Hematopoietic multipotent progenitor cell treated with erythropoietin and hydrocortisone succinate and interleukin-3 and kit ligand, for 17 days (in vitro differentiated cells): ENCODE results near the gene LOXL1.
A peak's percentile ranks its signal among the peaks of the same experiment; 100 is the strongest.
"Not testable (repeated sequence)": the region's sequence is repeated elsewhere in the genome, so short reads cannot be mapped to it uniquely, and the experiment has no call there.

ENCODE experiments used
- DNase-seq: peaks from one replicate; pipeline ENCODE4 v3.0.0-alpha.2; 2015; ENCODE audit warnings: low spot score

Gene LOXL1

DNA sequence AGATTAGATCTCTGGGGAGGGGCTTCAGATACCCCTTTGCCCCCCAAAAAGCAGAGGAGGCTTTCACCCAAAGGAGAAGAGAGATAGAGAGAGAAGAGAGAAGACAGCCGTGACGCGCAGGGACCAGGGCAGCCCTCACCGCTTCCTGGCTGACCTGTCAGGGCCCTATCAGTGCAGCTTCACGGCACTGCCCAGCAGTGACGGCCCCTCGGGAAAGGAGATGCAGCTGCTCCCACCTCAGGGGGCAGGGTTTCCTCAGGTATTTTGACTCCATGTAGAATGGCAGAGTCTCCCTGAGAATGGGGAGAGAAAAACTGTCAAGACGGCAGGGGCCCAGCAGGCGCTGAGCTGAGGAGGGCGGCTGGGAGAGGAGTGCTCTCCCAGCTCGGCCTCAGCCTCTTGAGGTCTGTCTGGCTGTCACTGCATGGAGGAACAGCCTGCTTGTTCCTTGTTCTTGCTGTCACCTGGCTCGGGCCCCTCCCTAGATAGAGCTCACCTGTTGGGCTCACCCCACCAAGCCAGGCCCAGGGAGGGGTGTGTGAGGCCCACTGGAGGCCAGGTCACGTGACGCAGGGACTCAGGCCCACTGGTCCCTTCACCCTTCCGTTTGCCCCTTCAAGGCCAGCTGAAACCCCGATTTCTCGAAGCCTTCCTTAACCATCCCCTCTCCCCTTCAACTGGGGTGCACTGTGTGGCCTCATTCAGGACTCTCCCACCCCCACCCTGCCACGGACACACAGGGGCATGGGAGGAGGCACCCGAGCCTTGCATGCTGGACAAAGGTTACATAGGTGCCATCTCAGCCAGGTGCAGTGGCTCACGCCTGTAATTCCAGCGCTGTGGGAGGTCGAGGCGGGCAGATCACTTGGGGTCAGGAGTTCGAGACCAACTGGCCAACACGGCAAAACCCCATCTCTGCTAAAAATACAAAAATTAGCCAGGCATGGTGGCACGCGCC, 28.2 kb downstream of the LOXL1 start:
- DNase-seq: no peak

DNA sequence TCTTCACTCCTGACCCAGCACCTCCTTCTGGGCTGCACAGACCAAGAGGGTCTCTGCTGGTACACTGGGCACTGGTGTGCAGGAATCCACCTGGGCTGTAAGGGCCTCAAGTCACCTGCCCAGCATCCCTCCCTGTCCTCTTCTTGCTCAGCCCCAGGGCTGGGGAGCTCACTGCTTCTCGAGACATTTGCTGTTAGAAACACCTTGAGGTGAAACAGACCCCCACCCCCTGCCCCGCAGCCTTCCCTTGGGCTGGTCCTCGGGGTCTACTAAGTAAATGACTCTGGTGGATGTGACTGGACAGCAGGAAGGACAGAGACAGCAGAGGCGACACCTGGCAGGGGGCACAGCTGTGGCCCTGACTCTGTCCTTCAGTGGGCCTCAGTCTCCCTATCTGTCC, 29.1 kb downstream of the LOXL1 start:
- no peak for DNase-seq

DNA sequence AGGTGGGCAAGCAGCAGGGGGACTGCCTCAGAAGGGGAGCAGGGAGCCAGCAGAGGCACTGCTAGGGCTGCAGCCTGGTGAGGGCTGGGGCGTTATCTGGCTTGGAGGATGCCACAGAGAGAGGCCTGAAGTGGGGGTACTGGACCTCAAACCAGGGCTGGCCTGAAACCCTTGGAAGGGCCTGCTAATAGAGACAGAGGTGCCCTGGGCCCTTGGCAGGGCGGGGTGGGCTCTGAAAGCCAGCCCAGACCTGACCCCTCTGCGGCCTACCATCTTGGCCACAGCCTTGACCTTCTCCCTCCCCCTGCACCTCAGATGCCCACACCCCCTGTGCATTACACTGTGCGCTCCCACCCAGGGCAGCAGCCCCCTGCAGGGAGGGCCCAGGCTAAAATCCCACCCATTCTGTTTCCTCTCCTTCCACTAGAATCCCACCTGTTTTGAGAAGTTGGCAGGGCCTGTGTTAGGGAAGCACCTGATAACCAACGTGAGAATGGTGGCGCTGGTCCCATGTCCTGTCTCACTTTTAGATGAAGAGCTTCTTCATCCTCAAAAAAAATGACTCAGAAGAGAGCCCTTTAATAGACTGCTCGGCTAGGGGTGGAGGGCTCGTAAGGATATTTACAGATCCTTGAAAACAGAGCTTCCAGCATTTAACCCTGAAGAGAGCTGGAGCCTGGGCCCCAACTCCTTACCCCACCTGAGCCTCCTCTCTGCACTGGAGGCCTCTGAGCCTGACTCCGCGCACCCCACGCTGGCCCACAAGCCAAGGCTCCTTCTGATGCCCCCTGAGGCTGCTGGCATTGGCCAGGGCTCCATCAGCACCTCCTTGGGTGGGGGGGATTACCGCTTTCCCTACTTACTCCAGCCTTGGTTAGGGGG, 29.8 kb downstream of the LOXL1 start:
- DNase-seq: no peak

DNA sequence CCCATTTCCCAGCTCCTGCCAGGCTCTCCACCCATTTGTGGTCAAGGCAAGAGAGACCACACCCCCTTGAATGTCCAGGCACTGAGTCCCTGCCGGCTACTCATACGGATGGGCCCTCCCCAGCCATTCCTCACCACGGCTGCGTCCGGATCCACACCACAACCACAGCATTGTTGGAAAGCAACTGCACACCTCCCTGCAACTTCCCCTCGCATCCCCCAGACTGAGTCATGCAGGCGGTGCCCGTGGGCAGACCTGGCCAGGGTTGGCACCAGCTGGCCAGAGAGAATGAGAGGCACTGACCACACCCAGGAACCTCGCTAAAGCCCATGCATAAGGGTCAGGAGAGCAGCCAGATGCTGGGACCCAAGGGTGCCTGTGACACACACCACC, 30.5 kb downstream of the LOXL1 start:
- DNase-seq: no peak

DNA sequence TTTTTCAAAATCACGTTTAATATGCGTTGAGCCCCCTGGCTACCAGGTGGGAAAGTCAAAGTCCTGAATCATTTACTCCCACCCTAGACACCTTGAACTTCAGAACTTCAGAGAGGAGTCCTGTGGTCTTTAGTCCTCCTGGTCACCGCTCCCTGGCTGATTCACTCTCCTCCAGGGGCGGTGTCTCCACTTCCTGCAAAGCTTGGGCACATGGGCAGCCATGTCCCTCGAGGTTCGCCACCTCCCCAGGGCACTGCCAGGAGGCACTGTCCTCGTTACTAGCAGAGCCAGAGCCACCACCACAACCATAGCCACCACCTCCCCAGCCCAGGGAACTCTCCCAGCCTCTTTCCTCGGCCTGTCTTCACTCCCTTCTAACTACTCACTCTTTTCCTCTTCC, 31.0 kb downstream of the LOXL1 start:
- DNase-seq: no peak

DNA sequence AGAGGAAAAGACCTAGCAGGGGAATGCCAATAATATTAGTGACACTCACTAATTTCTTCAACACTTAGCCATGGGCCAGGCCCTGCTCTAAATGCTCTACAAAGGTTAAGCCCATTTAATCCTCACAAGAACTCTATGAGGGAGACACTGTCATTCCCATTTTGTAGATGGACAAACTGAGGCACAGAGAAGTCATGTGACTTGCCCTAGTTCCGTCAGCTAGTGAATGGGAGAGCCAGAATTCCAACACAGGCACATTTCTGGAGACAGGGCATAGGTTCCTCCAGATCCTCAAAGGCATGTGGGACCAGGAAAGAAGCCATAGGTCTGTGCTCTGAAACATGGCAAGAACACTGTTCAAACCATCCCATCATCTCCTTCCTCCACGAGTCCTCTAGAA, 31.5 kb downstream of the LOXL1 start:
- no peak for DNase-seq

DNA sequence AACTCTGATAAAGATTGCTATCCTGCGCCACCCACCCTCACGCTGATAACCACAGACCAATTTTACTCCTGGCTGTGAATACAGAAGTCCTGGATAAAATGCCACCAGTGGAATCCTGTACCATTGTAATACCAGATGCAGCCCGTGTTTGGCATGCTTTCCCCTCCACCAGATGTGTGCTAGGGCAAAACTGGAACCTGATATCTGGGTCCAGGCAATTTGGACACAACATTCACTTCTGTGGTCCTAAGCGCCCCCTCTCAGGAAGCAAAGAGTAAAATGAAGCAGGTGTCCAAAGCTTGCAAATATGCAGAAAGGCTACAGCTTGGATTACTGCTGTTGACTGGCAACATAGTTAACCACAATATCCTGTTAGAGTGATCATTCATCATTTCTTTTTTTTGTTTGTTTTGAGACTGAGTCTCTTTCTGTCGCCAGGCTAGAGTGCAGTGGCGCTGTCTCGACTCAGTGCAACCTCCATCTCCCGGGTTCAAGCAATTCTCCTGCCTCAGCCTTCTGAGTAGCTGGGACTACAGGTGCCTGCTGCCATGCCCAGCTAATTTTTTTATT, 32.8 kb downstream of the LOXL1 start:
- no peak for DNase-seq

DNA sequence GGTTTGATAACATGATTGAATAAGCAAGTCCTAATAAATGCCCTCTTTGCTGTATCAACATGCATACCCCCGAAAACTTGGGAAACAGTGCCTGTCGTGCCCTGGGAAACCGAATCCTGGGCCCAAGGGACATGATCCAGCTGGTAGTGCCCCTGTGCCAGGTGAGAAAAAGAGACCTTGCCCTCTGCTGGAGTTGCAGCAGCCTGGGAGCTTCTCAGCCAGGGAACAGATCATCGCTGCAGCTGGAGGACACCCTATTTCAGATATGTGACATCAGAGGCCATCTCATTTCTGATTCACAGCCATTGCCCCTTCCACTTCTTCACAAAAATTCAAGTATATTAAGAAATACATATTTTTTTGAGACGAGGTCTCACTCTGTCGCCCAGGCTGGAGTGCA, 33.5 kb downstream of the LOXL1 start:
- DNase-seq: no peak

DNA sequence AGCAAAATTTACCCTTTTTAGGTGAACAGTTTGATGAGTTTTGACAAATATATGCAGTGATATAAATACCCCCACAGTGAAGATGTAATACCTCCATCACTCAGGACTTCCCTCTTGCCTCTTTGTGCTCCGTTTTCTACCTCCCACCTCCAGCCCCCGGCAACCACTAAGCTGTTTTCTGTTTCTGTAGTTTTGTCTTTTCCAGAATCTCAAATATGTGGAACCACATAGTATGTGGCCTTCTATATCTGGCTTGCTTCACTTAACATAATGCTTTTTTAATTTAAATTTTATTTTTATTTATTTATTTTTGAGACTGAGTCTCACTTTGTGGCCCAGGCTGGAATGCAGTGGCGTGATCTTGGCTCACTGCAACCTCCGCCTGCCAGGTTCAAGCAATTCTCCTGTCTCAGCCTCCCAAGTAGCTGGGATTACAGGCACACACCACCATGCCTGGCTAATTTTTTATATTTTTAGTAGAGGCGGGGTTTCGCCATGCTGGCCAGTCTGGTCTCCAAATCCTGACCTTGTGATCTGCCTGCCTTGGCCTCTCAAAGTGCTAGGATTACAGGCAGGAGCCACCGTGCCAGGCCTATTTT, 34.3 kb downstream of the LOXL1 start:
- not testable (repeated sequence) for DNase-seq

DNA sequence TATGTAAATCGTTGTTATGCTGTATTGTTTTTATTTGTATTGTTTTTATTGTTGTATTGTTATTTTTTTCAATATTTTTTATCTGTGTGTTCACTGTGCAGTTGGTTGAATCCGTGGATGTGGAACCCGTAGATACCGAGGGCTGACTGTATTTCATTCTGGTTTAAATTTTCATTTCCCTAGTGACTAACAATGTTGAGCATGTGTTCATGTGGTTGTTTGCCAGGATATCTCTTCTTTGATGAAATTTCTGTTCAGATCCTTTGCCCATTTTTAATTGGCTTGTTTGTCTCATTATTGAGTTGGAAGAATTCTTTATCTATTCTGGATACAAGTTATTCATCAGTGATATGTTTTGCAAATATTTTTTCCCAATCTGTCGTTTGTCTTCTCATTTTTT, 36.2 kb downstream of the LOXL1 start:
- DNase-seq: no peak

DNA sequence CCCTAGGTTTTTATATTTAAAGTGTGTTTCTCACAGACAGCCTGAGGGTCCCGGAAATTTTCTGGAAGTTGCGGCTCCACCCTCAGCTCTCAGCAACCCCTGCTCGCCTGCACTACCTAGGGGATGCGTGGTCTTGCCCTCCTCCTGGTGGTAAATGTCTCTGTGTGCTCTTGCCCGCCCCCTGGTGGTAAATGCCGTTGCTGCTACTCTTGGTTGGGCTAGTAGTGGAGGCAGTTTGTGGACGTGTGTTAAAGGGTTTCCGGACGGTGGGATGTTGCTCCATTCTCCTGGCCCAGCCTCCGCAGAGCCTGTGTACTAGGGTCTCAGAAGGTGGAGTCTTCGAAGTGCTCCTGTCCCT, 38.5 kb downstream of the LOXL1 start:
- DNase-seq: peak; percentile 75

DNA sequence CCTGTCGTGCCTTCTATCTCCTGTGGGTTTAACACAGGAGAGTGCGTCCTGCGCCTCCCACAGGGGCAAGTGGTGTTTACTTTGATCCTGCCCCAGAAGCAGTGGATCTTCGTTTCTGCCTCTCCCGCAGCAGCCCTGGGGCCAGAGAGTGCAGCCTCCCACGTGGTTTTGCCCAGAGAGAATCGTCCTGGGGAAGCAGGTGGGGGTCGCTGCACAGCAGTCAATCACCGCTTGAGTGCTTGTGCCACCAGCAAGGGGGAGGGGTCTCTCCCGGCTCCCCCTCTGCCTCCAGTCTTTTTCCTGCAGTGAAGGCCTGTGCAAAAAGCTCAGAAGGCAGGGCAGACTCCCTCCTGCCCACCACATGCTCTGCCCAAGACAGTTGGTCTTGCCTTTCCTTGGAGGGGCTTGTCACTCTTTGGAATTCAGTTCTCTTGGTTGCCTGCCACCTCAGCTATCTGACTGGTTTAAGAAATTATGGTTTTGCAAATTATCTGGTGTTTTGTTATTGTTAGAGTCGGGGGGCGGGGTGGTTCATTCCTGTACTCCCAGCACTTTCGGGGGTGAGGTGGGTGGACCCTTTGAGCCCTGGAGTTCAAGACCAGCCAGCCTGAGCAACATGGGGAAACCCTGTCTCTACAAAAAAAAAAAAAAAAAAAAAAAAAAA, 39.0 kb downstream of the LOXL1 start:
- DNase-seq: no peak

DNA sequence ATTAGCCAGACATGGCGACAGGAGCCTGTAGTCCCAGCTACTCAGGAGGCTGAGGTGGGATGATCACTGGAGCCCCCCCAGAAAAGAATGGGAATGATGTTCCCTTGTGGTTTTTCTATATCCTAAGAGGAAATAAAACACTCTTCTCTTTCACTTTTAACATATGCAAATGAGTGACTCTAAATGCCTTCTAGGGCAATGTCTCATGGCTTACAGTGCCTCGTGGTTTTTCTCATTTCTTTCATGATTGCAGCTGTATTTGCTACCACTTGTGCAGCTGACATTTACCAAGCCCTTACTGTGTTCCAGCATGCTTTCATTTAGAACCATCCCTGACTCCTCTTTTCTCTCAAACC, 39.5 kb downstream of the LOXL1 start:
- DNase-seq: no peak

DNA sequence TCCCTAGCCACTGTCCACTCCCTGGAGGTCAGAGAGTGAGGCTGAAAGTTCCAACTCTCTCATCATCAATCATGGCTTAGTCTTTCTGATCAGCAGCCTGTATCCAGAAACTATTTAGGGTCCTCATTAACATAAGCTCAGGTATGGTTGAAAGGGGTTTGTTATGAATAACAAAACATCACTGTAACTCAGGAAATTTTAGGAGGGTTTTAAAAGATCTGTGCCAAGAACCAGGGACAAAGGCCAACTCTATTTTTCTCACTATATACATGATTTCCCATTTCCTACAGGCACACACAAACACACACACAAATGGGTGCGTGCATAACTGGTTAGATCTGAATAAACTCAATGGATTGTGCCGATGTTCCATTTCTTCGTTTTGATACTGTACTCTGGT, 42.2 kb downstream of the LOXL1 start:
- no peak for DNase-seq

DNA sequence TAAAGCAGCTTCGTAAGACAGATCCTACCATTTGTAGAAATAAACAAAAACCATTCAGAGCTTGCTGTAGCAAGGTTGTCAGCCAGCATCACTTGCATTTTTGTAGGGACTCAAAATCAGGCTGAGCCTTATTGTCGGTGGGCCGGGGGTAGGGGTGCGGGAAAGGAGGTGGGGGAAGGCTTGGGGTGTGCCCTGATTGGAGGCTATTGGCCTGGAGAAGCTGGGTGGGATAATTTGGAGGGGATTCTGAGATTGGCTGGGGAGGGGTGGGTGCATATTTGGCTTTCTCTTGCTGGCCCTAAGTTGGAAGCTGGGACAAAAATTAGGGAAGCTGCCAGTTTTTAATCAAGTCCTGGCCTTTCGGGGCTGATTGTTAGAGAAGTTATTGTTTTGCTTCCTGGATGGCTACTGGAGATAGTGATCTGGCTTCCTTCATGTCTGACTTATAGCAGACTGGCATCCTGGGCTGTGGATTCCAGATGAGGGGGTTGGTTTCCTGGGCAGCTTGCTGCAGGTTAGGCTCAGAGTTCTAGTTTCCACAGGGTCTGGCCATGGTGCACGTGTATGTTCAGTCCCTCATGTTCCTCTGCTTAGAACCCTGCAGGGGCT, 43.0 kb downstream of the LOXL1 start:
- DNase-seq: no peak

DNA sequence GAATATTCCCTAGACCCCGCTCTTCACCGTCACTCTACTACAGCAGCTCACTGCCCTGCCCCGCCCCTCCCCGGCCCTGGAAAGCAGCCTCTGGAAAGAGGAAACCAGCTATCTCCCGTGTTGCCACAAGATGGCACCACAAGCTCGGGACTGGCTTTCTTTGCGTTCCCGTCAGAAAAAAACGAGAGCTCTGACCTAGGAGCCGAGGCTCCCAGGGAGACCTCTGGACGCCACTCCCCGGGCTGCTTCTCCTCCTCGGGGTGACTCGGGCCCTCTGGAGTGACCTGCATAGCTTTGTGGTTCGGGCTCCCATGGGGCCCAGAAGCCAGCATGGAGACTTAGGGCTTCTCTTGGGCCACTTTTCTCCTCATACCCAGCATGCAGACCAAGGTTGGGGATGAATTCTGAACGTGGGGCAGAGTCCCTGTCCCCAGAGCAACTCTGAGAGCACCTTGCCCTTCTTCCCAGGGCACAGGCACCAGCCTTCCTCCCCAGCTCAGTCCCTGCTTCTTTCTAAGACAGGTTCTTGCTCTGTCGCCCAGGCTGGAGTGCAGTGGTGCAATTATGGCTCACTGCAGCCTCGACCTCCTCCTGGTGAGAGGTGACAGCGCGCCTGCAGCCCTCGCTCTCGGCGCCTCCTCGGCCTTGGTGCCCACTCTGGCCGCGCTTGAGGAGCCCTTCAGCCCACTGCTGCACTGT, 46.9 kb downstream of the LOXL1 start:
- peak; percentile 80 for DNase-seq

DNA sequence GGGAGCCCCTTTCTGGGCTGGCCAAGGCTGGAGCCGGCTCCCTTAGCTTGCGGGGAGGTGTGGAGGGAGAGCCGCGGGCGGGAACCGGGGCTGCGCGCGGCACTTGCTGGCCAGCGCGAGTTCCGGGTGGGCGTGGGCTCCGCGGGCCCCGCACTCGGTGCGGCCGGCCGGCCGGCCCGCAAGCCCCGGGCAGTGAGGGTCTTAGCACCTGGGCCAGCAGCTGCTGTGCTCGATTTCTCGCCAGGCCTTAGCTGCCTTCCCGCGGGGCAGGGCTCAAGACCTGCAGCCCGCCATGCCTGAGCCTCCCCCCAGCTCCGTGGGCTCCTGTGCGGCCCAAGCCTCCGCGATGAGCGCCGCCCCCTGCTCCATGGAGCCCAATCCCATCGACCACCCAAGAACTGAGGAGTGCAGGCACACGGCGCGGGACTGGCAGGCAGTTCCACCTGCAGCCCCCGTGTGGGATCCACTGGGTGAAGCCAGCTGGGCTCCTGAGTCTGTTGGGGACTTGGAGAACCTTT, 47.5 kb downstream of the LOXL1 start:
- DNase-seq: not testable (repeated sequence)

DNA sequence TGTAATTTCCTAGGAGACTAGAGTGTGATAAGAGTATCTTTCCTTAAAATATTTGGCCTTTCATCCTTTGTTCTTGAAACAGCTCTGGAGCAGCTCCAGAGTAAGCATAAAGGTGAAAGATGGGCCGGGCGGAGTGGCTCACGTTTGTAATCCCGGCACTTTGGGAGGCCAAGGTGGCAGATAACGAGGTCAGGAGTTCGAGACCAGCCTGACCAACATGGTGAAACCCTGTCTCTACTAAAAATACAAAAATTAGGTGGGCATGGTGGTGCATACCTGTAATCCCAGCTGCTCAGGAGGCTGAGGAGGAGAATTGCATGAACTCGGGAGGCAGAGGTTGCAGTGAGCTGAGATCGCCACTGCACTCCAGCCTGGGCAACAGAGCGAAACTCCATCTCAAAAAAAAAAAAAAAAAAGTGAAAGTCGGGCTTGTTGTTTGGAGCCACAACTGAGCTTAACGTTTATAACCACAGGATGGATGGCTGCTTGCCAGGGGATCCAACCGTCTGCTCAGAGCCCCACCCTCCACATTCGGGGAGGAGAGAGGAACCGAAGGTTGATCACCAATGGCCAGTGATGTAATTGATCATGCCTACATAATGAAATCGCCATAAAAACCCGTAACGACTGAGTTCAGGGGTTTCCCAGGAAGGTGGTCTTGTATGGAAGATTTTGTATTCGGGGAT, 49.3 kb downstream of the LOXL1 start:
- DNase-seq: not testable (repeated sequence)

DNA sequence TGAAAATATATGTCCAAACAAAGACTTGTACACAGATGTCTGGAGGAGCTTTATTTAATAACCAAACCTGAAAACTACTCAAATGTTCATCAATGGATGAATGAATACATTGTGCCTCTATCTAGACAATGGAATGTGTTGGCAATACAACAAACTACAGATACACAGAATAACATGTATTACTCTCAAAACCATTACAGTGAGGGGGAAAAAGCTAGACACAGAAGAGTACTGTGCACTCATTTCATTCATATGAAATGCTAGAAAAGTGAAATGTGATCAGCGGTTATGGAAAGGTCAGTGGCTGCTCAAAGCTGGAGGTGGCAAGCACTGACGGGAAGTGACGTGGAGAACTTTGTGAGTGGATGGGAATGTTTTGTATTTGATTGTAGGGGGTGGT, 52.6 kb downstream of the LOXL1 start:
- no peak for DNase-seq

DNA sequence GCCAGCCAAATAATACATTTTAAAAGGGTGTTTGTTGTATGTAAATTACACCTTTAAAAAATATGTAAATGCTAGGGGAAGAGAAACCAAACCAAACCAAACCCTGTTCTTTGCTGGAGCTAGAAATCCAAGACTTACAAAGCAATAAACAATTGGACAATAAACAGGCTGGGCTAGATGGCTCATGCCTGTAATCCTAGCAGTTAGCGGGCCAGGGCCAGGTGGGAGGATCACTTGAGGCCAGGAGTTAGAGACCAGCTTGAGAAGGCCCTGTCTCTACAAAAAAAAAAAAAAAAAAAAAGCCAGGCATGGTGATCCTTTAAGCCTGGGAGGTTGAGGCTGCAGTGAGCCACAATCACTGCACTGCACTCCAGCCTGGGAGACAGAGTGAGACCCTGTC, 53.4 kb downstream of the LOXL1 start:
- no peak for DNase-seq
